Measurements from ENCODE around the gene HOATZ. TPM values are rescaled to one million over a fixed set of nuclear protein-coding genes. Genes with fewer than 3 reads are reported as not detected.

The HOATZ gene
- total and polyA plus RNA-seq, 2 of the 13 experiments (the other 11 are each of a cell fraction or from before 2014, with no cell fraction given), result not detected

GRCh38 chr11:111542606-111543275 is 28.2 kb downstream of the HOATZ start (continued):
- no peak for TF ChIP-seq ATF4 (CRISPR knock-in tag; IDR thresholded peaks at IDR 0.05)
- no peak for TF ChIP-seq GABPA (IDR thresholded peaks at IDR 0.05; ENCODE audit: low read depth, low read length)
- TF ChIP-seq GABPA (CRISPR knock-in tag; IDR thresholded peaks at IDR 0.05; ENCODE audit: low read depth), result no peak
- no peak for TF ChIP-seq PRDM15 (CRISPR knock-in tag; IDR thresholded peaks at IDR 0.05)
- TF ChIP-seq CEBPG (CRISPR knock-in tag; IDR thresholded peaks at IDR 0.05), result no peak
- TF ChIP-seq FIP1L1 (IDR thresholded peaks at IDR 0.05; ENCODE audit: borderline replicate concordance, insufficient read depth, low read depth, low read length), result no peak
- no peak for TF ChIP-seq KAT8 (CRISPR knock-in tag; IDR thresholded peaks at IDR 0.05)
- no peak for TF ChIP-seq TIGD3 (CRISPR knock-in tag; IDR thresholded peaks at IDR 0.05; ENCODE audit: borderline replicate concordance)
- no peak for TF ChIP-seq ZBTB44 (CRISPR knock-in tag; IDR thresholded peaks at IDR 0.05)
- TF ChIP-seq SPEN (CRISPR knock-in tag; IDR thresholded peaks at IDR 0.05; ENCODE audit: low read depth), result no peak
